Lower leg skin (tissue), 3 donors: Measurements from ENCODE around the gene PWP2.

Experiments used
- CTCF ChIP-seq, 3 donors: fragments of 450-650 bp; IDR thresholded peaks; one replicate each; pipeline ENCODE4 v1.5.1; 2016; ENCODE audit warnings: antibody characterized with exemption in 3 of 3, mild to moderate bottlenecking in 3 of 3, moderate library complexity in 2 of 3
- POLR2A ChIP-seq, 2 donors: fragments of 450-650 bp; IDR thresholded peaks; one replicate each; pipeline ENCODE4 v1.6.1; 2016 to 2017; ENCODE audit warnings: antibody characterized with exemption in 2 of 2, mild to moderate bottlenecking in 1 of 2, moderate library complexity in 1 of 2

- TF ChIP-seq CTCF (IDR thresholded peaks at IDR 0.05), result no peak
- TF ChIP-seq POLR2A (IDR thresholded peaks at IDR 0.05), result no peak
Measured at GRCh38 chr21:44079446-44079845, 27.8 kb upstream of the PWP2 start.
